ENCODE data around the gene MYO7B.

- TF ChIP-seq POLR2AphosphoS5 (IDR thresholded peaks at IDR 0.05; ENCODE audit: borderline replicate concordance, low read depth, low read length) = no peak
- no peak for TF ChIP-seq EZH2 (IDR thresholded peaks at IDR 0.05)
Observed at GRCh38 chr2:127570282-127571250, 35.1 kb downstream of the MYO7B start.

Measured in SK-N-MC (cell line).